Memory B cell (primary cell): ENCODE results near the gene PLCH1.

Experiments used
- ATAC-seq: fragments of 150-1000 bp; cut with Tn5 transposase; 2 replicates; pipeline ENCODE4 v1.10.0; 2021; ENCODE audit warnings: low read depth, mild to moderate bottlenecking, moderate library complexity
- DNase-seq, 2 donors: peaks; one replicate each; pipeline ENCODE4 v3.0.0; 2022; ENCODE audit warnings: low spot score in 2 of 2
- H3K27ac Mint-ChIP-seq: one replicate; pipeline ENCODE4 v1.8.0; 2022; ENCODE audit warnings: mild to moderate bottlenecking, moderate library complexity, mixed read lengths
- H3K27me3 Mint-ChIP-seq: one replicate; pipeline ENCODE4 v1.8.0; 2022; ENCODE audit warnings: mixed read lengths
- H3K36me3 Mint-ChIP-seq: one replicate; pipeline ENCODE4 v1.8.0; 2022; ENCODE audit warnings: mild to moderate bottlenecking, mixed read lengths
- H3K4me1 Mint-ChIP-seq: one replicate; pipeline ENCODE4 v1.8.0; 2022; ENCODE audit warnings: mixed read lengths
- H3K4me3 Mint-ChIP-seq: one replicate; pipeline ENCODE4 v1.8.0; 2022; ENCODE audit warnings: mild to moderate bottlenecking, moderate library complexity, mixed read lengths
- H3K9me3 Mint-ChIP-seq: one replicate; pipeline ENCODE4 v1.8.0; 2022; ENCODE audit warnings: mixed read lengths

Gene PLCH1

GRCh38 chr3:155435821-155436220, 309.1 kb downstream of the PLCH1 start:
- Mint-ChIP-seq H3K9me3 (no peaks in the 10 kb centered on the region), H3K36me3 (no peaks in the 10 kb centered on the region), H3K27me3 (peaks cover 10% of the 10 kb centered on the region), H3K4me3 (no peak overlapping the region), H3K27ac (no peak overlapping the region), H3K4me1 (peaks cover 2% of the 10 kb centered on the region)
- DNase-seq: no peak
- no peak for ATAC-seq

GRCh38 chr3:155431856-155432570, 312.9 kb downstream of the PLCH1 start:
- ATAC-seq (no peak), DNase-seq (no peak)
- Mint-ChIP-seq H3K4me1 (peaks cover 2% of the 10 kb centered on the region), H3K9me3 (peaks cover 3% of the 10 kb centered on the region), H3K27me3 (peaks cover 10% of the 10 kb centered on the region), H3K27ac (no peak overlapping the region), H3K4me3 (no peak overlapping the region), H3K36me3 (no peaks in the 10 kb centered on the region)

GRCh38 chr3:155428563-155428962, 316.3 kb downstream of the PLCH1 start:
- Mint-ChIP-seq H3K4me3 (no peak overlapping the region), H3K36me3 (no peaks in the 10 kb centered on the region), H3K9me3 (peaks cover 8% of the 10 kb centered on the region), H3K27me3 (no peaks in the 10 kb centered on the region), H3K27ac (no peak overlapping the region), H3K4me1 (peaks cover 2% of the 10 kb centered on the region)
- DNase-seq: no peak
- ATAC-seq: no peak

- Mint-ChIP-seq H3K27me3 (no peaks in the 10 kb centered on the region), H3K27ac (no peak overlapping the region), H3K4me1 (no peaks in the 10 kb centered on the region), H3K9me3 (peaks cover 8% of the 10 kb centered on the region), H3K36me3 (no peaks in the 10 kb centered on the region), H3K4me3 (no peak overlapping the region)
- ATAC-seq: no peak
- no peak for DNase-seq
Observed at GRCh38 chr3:155426524-155427230, 318.2 kb downstream of the PLCH1 start.

- H3K27ac Mint-ChIP-seq: no peak overlapping the region
- ATAC-seq: no peak
Observed at GRCh38 chr3:155425396-155425795, 319.5 kb downstream of the PLCH1 start.

DNA sequence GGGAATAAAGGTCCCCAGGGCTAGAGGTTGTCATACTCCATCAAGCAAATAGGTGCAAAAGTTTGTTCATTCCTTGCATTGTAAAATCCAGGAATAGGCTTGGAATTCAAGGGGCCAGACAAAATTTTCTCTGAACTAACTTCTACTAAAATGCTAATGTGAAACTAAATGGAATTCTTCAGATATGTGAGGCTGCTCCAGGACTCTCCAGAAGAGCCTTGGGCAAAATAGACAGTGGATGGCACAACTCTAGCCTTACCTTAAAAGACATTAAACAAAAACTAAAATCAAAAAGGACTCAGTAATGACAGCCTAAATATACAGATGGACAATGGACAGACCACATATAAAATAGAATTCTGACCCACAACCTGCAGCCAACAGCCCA, 320.6 kb downstream of the PLCH1 start:
- Mint-ChIP-seq H3K27ac (no peak overlapping the region), H3K4me1 (no peaks in the 10 kb centered on the region), H3K9me3 (peaks cover 8% of the 10 kb centered on the region), H3K4me3 (no peak overlapping the region), H3K27me3 (no peaks in the 10 kb centered on the region), H3K36me3 (no peaks in the 10 kb centered on the region)
- ATAC-seq (no peak), DNase-seq (no peak)

More at GRCh38 chr3:155425396-155425795, 319.5 kb downstream of the PLCH1 start:
- Mint-ChIP-seq H3K4me3 (no peak overlapping the region), H3K27me3 (no peaks in the 10 kb centered on the region), H3K36me3 (no peaks in the 10 kb centered on the region), H3K9me3 (peaks cover 8% of the 10 kb centered on the region), H3K4me1 (no peaks in the 10 kb centered on the region)
- DNase-seq: no peak

- Mint-ChIP-seq H3K36me3 (no peaks in the 10 kb centered on the region), H3K4me1 (no peaks in the 10 kb centered on the region), H3K27me3 (no peaks in the 10 kb centered on the region), H3K27ac (no peak overlapping the region), H3K9me3 (peaks cover 7% of the 10 kb centered on the region), H3K4me3 (no peak overlapping the region)
- ATAC-seq: no peak
- no peak for DNase-seq
Observed at GRCh38 chr3:155423526-155424322, 321.1 kb downstream of the PLCH1 start.

- H3K4me3 Mint-ChIP-seq: no peak overlapping the region
- H3K27ac Mint-ChIP-seq: no peak overlapping the region
- peaks cover 4% of the 10 kb centered on the region for H3K9me3 Mint-ChIP-seq
- no peaks in the 10 kb centered on the region for H3K36me3 Mint-ChIP-seq
- H3K27me3 Mint-ChIP-seq: no peaks in the 10 kb centered on the region
- DNase-seq: no peak
- ATAC-seq: no peak
- no peaks in the 10 kb centered on the region for H3K4me1 Mint-ChIP-seq
Observed at GRCh38 chr3:155420881-155421486, 323.9 kb downstream of the PLCH1 start.

GRCh38 chr3:155420406-155420805, 324.5 kb downstream of the PLCH1 start:
- no peak for ATAC-seq
- H3K9me3 Mint-ChIP-seq: peaks cover 1% of the 10 kb centered on the region
- H3K36me3 Mint-ChIP-seq: no peaks in the 10 kb centered on the region
- no peak overlapping the region for H3K27ac Mint-ChIP-seq
- no peaks in the 10 kb centered on the region for H3K4me1 Mint-ChIP-seq
- H3K27me3 Mint-ChIP-seq: no peaks in the 10 kb centered on the region
- DNase-seq: no peak
- H3K4me3 Mint-ChIP-seq: no peak overlapping the region

GRCh38 chr3:155418407-155418806, 326.5 kb downstream of the PLCH1 start:
- Mint-ChIP-seq H3K36me3 (no peaks in the 10 kb centered on the region), H3K27me3 (no peaks in the 10 kb centered on the region), H3K4me1 (no peaks in the 10 kb centered on the region), H3K4me3 (no peak overlapping the region), H3K27ac (no peak overlapping the region), H3K9me3 (no peaks in the 10 kb centered on the region)
- ATAC-seq (no peak), DNase-seq (no peak)

DNA sequence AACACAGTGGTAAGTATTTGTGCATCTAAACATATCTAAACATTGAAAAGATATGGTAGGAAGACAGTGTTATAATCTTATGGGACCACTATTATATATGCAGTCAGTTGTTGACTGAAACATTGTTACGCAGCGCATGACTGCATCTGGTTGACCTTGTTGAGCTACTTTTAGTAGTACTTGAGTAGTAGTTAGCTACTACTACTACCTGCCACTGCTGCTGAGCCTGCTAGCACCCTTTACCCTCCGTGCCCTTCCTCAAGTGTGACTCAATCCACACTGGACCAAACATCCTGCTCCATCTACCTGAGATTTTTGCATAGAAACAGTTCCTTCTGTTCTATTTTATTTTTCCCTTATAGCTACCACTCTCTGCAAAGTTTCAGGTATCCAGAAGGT, 327.8 kb downstream of the PLCH1 start:
- DNase-seq: no peak
- Mint-ChIP-seq H3K27ac (no peak overlapping the region), H3K4me3 (no peak overlapping the region), H3K9me3 (no peaks in the 10 kb centered on the region), H3K27me3 (no peaks in the 10 kb centered on the region), H3K4me1 (no peaks in the 10 kb centered on the region), H3K36me3 (no peaks in the 10 kb centered on the region)
- no peak for ATAC-seq

GRCh38 chr3:155416500-155417118, 328.3 kb downstream of the PLCH1 start:
- no peaks in the 10 kb centered on the region for H3K4me1 Mint-ChIP-seq
- ATAC-seq (no peak), DNase-seq (no peak)
- no peaks in the 10 kb centered on the region for H3K27me3 Mint-ChIP-seq
- no peaks in the 10 kb centered on the region for H3K9me3 Mint-ChIP-seq
- H3K27ac Mint-ChIP-seq: no peak overlapping the region
- H3K4me3 Mint-ChIP-seq: no peak overlapping the region
- no peaks in the 10 kb centered on the region for H3K36me3 Mint-ChIP-seq

DNA sequence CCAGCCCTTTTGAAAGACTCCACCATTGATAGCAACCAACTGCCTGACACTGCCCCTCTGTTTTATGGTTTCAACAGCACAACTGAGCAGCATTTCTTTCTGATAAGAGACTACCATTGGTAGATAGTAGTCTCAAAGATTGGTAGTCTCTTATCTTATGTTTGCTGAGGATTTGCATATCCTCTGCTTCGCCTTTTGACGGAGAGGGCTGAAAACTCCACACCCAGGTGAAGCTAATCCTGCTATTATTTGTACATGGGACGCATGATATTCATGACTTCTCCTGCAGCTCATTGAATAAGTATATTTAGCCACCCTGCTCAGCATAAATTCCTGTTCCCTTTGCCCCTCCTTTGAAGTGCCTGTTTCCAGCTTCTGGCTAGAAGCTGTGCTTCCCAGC, 332.0 kb downstream of the PLCH1 start:
- ATAC-seq (no peak), DNase-seq (no peak)
- H3K9me3 Mint-ChIP-seq: no peaks in the 10 kb centered on the region
- no peak overlapping the region for H3K27ac Mint-ChIP-seq
- no peaks in the 10 kb centered on the region for H3K27me3 Mint-ChIP-seq
- no peaks in the 10 kb centered on the region for H3K36me3 Mint-ChIP-seq
- H3K4me1 Mint-ChIP-seq: no peaks in the 10 kb centered on the region
- no peak overlapping the region for H3K4me3 Mint-ChIP-seq
